ENCODE results near the gene PEX26. TPM values are rescaled to one million over a fixed set of nuclear protein-coding genes. Genes with fewer than 3 reads are reported as not detected.

The PEX26 gene
- total and polyA plus RNA-seq, 2 donors (not counting 3 experiments of a cell fraction or from before 2014, with no cell fraction given) = 25.6 to 44.4 TPM

GRCh38 chr22:18147791-18148190 is 70.0 kb downstream of the PEX26 start:
- no peaks in the 10 kb centered on the region for H3K27me3 ChIP-seq (ENCODE audit: control insufficient read depth in 2 of 2, insufficient read depth in 2 of 2, low read length in 2 of 2)
- POLR2A ChIA-PET = no interaction called here
- peaks cover 11% of the 10 kb centered on the region for H3K4me1 ChIP-seq (ENCODE audit: control insufficient read depth, extremely low read depth, insufficient read depth, low read length)
- no peak overlapping the region for H3K9ac ChIP-seq (replicated peaks; ENCODE audit: extremely low read depth, insufficient read depth, low read length)
- H3K36me3 ChIP-seq (ENCODE audit: control insufficient read depth in 2 of 2, extremely low read depth in 1 of 2, insufficient read depth in 2 of 2, low read length in 2 of 2) = no peaks in the 10 kb centered on the region
- H3K79me2 ChIP-seq (ENCODE audit: control insufficient read depth, insufficient read depth, low read length) = peaks cover 22% of the 10 kb centered on the region
- no peak overlapping the region for H3K4me3 ChIP-seq (replicated peaks in 1 of 3; ENCODE audit: insufficient read depth in 1 of 3, low read depth in 1 of 3, low read length in 3 of 3)
- no TSS peak for BruUV-seq (replicated peaks)
- CTCF ChIA-PET = no interaction called here
- no peaks in the 10 kb centered on the region for H4K20me1 ChIP-seq (replicated peaks; ENCODE audit: control insufficient read depth, extremely low read depth, insufficient read depth, low read length)
- FAIRE-seq (no peak), DNase-seq (ENCODE audit: low read depth, low spot score) (no peak)
- dilution Hi-C loops (cut with MboI; ENCODE audit: extremely low pct_ligation_motif_present, low sequenced_read_pairs) (no loop called here), intact Hi-C loops (cut with micrococcal nuclease) (no loop called here)
- no peak overlapping the region for H3K27ac ChIP-seq (ENCODE audit: insufficient read depth, low read depth, low read length)
- H3K9me1 ChIP-seq (replicated peaks; ENCODE audit: control insufficient read depth, extremely low read depth, insufficient read depth, low read length) = no peaks in the 10 kb centered on the region
- H2AFZ ChIP-seq (ENCODE audit: low read depth, low read length) = no peak overlapping the region
- H3K4me2 ChIP-seq (ENCODE audit: insufficient read depth, low read length) = no peak overlapping the region
- TF ChIP-seq EZH2 (IDR thresholded peaks at IDR 0.05; ENCODE audit: borderline replicate concordance, low read depth, low read length, severe bottlenecking) = no peak
- TF ChIP-seq MAX (IDR thresholded peaks at IDR 0.05; ENCODE audit: insufficient read depth, insufficient read length) = no peak
- TF ChIP-seq MYC (IDR thresholded peaks at IDR 0.05; ENCODE audit: low read depth, low read length) = no peak
- TF ChIP-seq JUN (IDR thresholded peaks at IDR 0.05; ENCODE audit: borderline replicate concordance, insufficient read depth, insufficient read length, low read depth) = no peak
- no peaks in the 10 kb centered on the region for H3K9me3 ChIP-seq (replicated peaks; ENCODE audit: control insufficient read depth, insufficient read depth, low read length)

DNA sequence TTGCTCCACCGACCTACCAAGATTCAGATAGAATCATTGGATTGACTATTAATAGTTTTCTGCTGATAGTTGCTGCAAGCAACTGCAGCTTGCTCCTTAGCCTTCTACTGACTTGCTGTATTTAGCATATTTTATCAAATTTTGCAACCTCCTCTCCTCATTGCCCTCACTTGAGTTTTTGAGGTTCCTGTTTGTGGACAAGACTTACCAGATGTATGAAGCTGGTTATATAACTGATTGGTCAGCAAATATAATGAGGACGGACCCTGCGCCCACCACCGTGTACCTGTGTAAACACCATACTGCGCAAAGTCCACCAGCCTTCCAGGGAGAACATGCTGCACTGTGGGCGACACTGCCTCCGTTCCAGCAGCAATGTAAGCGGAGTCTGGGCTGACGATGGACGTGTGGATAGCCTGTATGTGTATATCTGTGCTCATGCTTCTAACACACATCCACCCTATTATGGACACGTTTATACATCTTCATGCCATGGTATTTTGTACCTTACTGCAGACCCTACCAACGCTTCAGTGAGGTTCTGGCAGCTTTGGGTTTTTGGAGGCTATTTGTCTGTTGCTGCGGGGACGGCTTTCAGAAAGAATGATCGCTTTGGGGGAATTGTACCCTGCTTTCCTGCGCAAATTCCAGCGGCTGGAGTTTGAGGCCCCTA is 70.6 kb downstream of the PEX26 start:
- CTCF ChIA-PET = interaction anchor here (2.2 kb wide), 1 partner anchor 70 kb away, joined by 13 read pairs; the partner anchor contains the start of gene PEX26
- no peak overlapping the region for H3K4me2 ChIP-seq (ENCODE audit: insufficient read depth, low read length)
- peaks cover 11% of the 10 kb centered on the region for H3K4me1 ChIP-seq (ENCODE audit: control insufficient read depth, extremely low read depth, insufficient read depth, low read length)
- H2AFZ ChIP-seq (ENCODE audit: low read depth, low read length) = no peak overlapping the region
- dilution Hi-C loops (cut with MboI; ENCODE audit: extremely low pct_ligation_motif_present, low sequenced_read_pairs) (no loop called here), intact Hi-C loops (cut with micrococcal nuclease) (no loop called here)
- H4K20me1 ChIP-seq (replicated peaks; ENCODE audit: control insufficient read depth, extremely low read depth, insufficient read depth, low read length) = no peaks in the 10 kb centered on the region
- DNase-seq (ENCODE audit: low read depth, low spot score) (no peak), FAIRE-seq (no peak)
- H3K9me3 ChIP-seq (replicated peaks; ENCODE audit: control insufficient read depth, insufficient read depth, low read length) = no peaks in the 10 kb centered on the region
- no peak overlapping the region for H3K27ac ChIP-seq (ENCODE audit: insufficient read depth, low read depth, low read length)
- H3K9me1 ChIP-seq (replicated peaks; ENCODE audit: control insufficient read depth, extremely low read depth, insufficient read depth, low read length) = no peaks in the 10 kb centered on the region
- H3K36me3 ChIP-seq (ENCODE audit: control insufficient read depth in 2 of 2, extremely low read depth in 1 of 2, insufficient read depth in 2 of 2, low read length in 2 of 2) = no peaks in the 10 kb centered on the region
- H3K27me3 ChIP-seq (ENCODE audit: control insufficient read depth in 2 of 2, insufficient read depth in 2 of 2, low read length in 2 of 2) = no peaks in the 10 kb centered on the region
- no peak overlapping the region for H3K4me3 ChIP-seq (replicated peaks in 1 of 3; ENCODE audit: insufficient read depth in 1 of 3, low read depth in 1 of 3, low read length in 3 of 3)
- TF ChIP-seq FOS (IDR thresholded peaks at IDR 0.05; ENCODE audit: borderline replicate concordance, insufficient read depth, low read length) (no peak), GATA2 (IDR thresholded peaks at IDR 0.05; ENCODE audit: insufficient read depth, insufficient read length, low read depth, low read length) (no peak)
- POLR2A ChIA-PET = no interaction called here
- peaks cover 26% of the 10 kb centered on the region for H3K79me2 ChIP-seq (ENCODE audit: control insufficient read depth, insufficient read depth, low read length)
- no peak overlapping the region for H3K9ac ChIP-seq (replicated peaks; ENCODE audit: extremely low read depth, insufficient read depth, low read length)
- no TSS peak for BruUV-seq (replicated peaks)

All from endothelial cell of umbilical vein (primary cell).